Esophagus muscularis mucosa (tissue), 4 donors: ENCODE measurements around the gene PYGL. TPM values are rescaled to one million over a fixed set of nuclear protein-coding genes. Genes with fewer than 3 reads are reported as not detected.
"Not testable (repeated sequence)": the region's sequence is repeated elsewhere in the genome, so short reads cannot be mapped to it uniquely, and the experiment has no call there.

Source experiments
- DNase-seq: peaks from one replicate; pipeline ENCODE4 v3.0.0-alpha.2; 2017; ENCODE audit errors: extremely low spot score
- H3K27ac ChIP-seq, 4 donors: fragments of 200-600 bp; sonication (generic); replicated peaks in 1 of 4; 1 replicate in 3 of 4; 2 replicates in 1 of 4; pipeline ENCODE4 v1.5.1; 2016 to 2019; ENCODE audit warnings: mild to moderate bottlenecking in 1 of 4
- H3K27me3 ChIP-seq, 4 donors: fragments of 200-600 bp; sonication (generic); one replicate each; pipeline versions ENCODE4 v1.5.1 to v1.6.0; 2016 to 2019
- H3K36me3 ChIP-seq, 4 donors: fragments of 200-600 bp; sonication (generic); one replicate each; pipeline ENCODE4 v1.5.1; 2016 to 2019
- H3K4me1 ChIP-seq, 4 donors: fragments of 200-600 bp; sonication (generic); one replicate each; pipeline ENCODE4 v1.5.1; 2016 to 2019
- H3K4me3 ChIP-seq, 4 donors: fragments of 200-600 bp; sonication (generic); 1 replicate in 2 of 4; 2 replicates in 2 of 4; pipeline ENCODE4 v1.5.1; 2016 to 2019; ENCODE audit warnings: mild to moderate bottlenecking in 4 of 4, moderate library complexity in 1 of 4
- H3K9me3 ChIP-seq, 4 donors: fragments of 200-600 bp; sonication (generic); 1 replicate in 3 of 4; 2 replicates in 1 of 4; pipeline ENCODE4 v1.5.1; 2016 to 2019
- EP300 ChIP-seq: sonication (generic); formaldehyde crosslinking; IDR thresholded peaks from one replicate; pipeline ENCODE4 v1.6.1; 2017; ENCODE audit warnings: antibody characterized with exemption
- POLR2A ChIP-seq: fragments of 450-650 bp; IDR thresholded peaks from one replicate; pipeline ENCODE4 v1.6.1; 2017; ENCODE audit warnings: antibody characterized with exemption, moderate library complexity, mild to moderate bottlenecking, low read depth
- POLR2AphosphoS5 ChIP-seq, 2 donors: sonication (generic); formaldehyde crosslinking; IDR thresholded peaks; one replicate each; pipeline ENCODE4 v1.6.1; 2017; ENCODE audit warnings: antibody characterized with exemption in 2 of 2
- WGBS: methylation state at CpG from one replicate; pipeline ENCODE4 v1.1.5; 2018; 5-methylcytosine and 5-hydroxymethylcytosine counted together
- intact Hi-C: fragments of 100-400 bp; cut with DNase I; formaldehyde crosslinking; loops from one replicate; pipeline ENCODE4 v1.15.1; 2023
- total RNA-seq, 4 donors: library from RNA; depleted of rRNA; stranded (reverse); fragments of >200 nt; gene quantifications; one replicate each; pipeline versions ENCODE4 v1.1.0 to v1.2.1, GENCODE V29; 2016
- TF ChIP-seq, protein P1 (sequence below), 3 experiments: fragments of 200-600 bp in 2 of 3; fragments of 450-650 bp in 1 of 3; sonication (generic) in 2 of 3; IDR thresholded peaks; one replicate each; pipeline ENCODE4 v1.5.1; 2017 to 2019; ENCODE audit warnings: antibody characterized with exemption in 3 of 3, mild to moderate bottlenecking in 2 of 3, moderate library complexity in 1 of 3

The PYGL gene
- total RNA-seq, 4 donors from 2014 or later = 15.0 to 28.5 (median 20.6) TPM

DNA sequence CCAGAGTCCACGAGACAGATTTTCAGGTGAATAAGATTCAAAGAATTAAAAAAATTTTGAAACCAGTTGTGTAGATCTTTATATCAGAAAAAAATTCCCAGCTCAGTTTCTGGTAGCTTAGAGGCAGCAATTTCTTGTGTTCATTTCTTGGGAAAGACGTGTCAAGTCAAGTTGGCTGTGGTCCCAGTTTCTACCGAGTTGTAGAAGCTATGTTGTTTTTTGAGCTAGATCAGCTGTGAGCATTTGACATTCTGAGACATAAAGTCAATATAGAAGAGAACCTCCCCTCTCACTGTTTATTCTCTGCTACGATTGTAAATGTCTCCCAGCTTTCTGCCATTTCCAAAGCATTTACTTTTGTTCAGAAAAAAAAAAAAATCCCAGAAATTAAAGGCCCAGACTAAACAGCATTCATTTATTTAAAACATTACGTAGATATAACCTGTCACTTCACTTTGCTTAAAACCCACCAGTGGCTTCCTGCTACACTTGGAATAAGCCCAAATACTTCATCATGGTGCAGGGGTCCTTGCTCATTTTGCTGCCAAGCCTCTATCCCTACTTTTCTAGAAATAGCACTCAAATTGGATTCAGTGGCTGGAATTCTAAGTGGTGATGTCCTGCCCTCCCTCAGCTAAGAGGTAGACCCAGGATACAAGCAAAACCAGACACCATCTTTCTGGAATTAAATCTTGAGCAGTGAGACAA lies 20.6 kb upstream of the PYGL start:
- Histone ChIP-seq H3K27ac (peak overlapping the region; percentile 38 to 58 (median 48)), H3K4me3 (no peak overlapping the region), H3K36me3 (no peaks in the 10 kb centered on the region), H3K4me1 (peaks cover 5 to 40% (median 37%) of the 10 kb centered on the region in 4 donors), H3K27me3 (no peaks in the 10 kb centered on the region), H3K9me3 (no peaks in the 10 kb centered on the region)
- DNase-seq = no peak
- peak in 1 of 2 donors; percentile 10 for TF ChIP-seq POLR2AphosphoS5 (IDR thresholded peaks at IDR 0.05)
- TF ChIP-seq, protein P1, sequence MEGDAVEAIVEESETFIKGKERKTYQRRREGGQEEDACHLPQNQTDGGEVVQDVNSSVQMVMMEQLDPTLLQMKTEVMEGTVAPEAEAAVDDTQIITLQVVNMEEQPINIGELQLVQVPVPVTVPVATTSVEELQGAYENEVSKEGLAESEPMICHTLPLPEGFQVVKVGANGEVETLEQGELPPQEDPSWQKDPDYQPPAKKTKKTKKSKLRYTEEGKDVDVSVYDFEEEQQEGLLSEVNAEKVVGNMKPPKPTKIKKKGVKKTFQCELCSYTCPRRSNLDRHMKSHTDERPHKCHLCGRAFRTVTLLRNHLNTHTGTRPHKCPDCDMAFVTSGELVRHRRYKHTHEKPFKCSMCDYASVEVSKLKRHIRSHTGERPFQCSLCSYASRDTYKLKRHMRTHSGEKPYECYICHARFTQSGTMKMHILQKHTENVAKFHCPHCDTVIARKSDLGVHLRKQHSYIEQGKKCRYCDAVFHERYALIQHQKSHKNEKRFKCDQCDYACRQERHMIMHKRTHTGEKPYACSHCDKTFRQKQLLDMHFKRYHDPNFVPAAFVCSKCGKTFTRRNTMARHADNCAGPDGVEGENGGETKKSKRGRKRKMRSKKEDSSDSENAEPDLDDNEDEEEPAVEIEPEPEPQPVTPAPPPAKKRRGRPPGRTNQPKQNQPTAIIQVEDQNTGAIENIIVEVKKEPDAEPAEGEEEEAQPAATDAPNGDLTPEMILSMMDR (IDR thresholded peaks at IDR 0.05) = no peak
- TF ChIP-seq EP300 = no peak
- no peak for TF ChIP-seq POLR2A
- intact Hi-C loops = no loop called here
- WGBS = 25% methylated on average over 5 of the region's 5 CpGs

DNA sequence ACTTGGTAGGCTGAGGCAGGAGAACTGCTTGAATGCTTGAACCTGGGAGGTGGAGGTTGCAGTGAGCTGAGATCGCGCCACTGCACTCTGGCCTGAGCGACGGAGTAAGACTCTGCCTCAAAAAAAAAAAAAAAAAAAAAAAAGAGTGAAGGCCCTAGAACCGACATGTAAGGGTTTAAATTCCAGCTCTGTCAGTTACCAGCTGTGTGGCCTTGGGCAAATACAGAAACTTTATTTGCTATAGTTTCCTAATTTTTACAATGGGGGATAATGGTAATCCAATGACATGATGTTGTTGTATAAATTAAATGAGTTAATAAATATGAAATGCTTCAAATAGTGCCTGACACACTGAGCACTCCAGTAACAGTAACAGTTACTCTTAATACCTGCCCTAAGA lies 19.6 kb upstream of the PYGL start:
- 94% methylated on average over 5 of the region's 5 CpGs for WGBS
- intact Hi-C loops = no loop called here
- no peak overlapping the region for H3K4me3 ChIP-seq
- no peak for DNase-seq
- H3K27me3 ChIP-seq = no peaks in the 10 kb centered on the region
- no peaks in the 10 kb centered on the region for H3K36me3 ChIP-seq
- peaks cover 5 to 40% (median 37%) of the 10 kb centered on the region in 4 donors for H3K4me1 ChIP-seq
- no peak for TF ChIP-seq POLR2AphosphoS5 (IDR thresholded peaks at IDR 0.05)
- no peak for TF ChIP-seq EP300
- TF ChIP-seq, protein P1 (IDR thresholded peaks at IDR 0.05) = no peak
- TF ChIP-seq POLR2A = no peak
- H3K27ac ChIP-seq = no peak overlapping the region
- H3K9me3 ChIP-seq = no peaks in the 10 kb centered on the region

DNA sequence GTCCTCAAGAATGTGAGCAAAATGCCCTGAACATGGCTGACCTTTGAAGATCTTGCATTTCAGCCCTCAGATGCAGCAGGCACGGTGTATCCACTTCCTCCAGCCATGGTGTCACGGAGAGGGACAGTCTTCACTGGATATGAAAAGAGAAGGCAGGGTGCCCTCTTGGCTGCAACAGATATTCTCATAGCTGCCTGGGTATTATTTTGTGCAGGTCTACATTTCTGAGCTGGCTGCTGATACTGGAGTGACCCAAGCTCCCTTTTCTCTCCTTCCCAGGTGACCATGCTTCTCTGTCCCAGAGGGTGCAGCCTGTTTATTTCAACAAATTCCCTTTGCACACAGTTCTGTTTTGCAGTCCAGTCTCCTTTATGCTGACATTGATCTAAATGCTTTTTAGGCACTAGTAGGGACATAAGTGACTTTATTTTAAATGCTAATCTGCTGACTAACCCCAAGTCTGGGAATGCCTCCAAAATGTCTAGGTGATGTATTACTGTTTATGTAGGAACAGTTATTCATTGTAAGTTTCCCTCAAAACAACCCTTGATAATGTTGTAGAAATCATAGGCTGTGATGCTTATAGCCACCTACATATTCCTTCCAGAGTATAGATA lies 17.4 kb upstream of the PYGL start:
- H3K27ac ChIP-seq = peak overlapping the region; percentile 48 to 75 (median 61)
- WGBS = 5% methylated on average over 2 of the region's 2 CpGs
- DNase-seq = no peak
- H3K9me3 ChIP-seq = no peaks in the 10 kb centered on the region
- no peaks in the 10 kb centered on the region for H3K36me3 ChIP-seq
- H3K4me1 ChIP-seq = peaks cover 5 to 40% (median 39%) of the 10 kb centered on the region in 4 donors
- no peaks in the 10 kb centered on the region for H3K27me3 ChIP-seq
- H3K4me3 ChIP-seq = peak overlapping the region in 1 of 4 donors; percentile 5
- intact Hi-C loops = no loop called here
- TF ChIP-seq POLR2AphosphoS5 (IDR thresholded peaks at IDR 0.05) (peak in 1 of 2 donors; percentile 50), EP300 (no peak), POLR2A (no peak)
- TF ChIP-seq, protein P1 (IDR thresholded peaks at IDR 0.05) = no peak

DNA sequence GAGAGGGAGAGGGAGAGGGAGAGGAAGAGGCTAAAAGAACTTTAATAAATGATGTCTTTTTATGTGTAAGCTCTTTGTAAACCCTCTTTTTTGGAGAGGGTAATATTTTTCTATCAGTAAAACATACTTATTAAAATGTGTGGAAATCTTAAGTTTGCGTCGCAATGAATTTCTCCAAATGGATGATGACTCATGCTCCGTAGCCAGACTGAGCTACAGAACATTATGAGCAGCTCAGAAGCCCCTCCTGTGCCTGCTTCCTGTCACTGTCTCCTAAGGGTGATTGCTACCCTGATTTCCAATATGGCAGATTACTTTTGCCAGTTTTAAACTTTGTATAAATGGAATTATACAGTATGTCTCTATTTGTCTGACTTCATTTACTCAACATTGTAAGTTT lies 13.0 kb upstream of the PYGL start:
- Histone ChIP-seq H3K4me1 (peaks cover 5 to 30% (median 27%) of the 10 kb centered on the region in 4 donors), H3K4me3 (no peak overlapping the region), H3K9me3 (no peaks in the 10 kb centered on the region), H3K27me3 (no peaks in the 10 kb centered on the region), H3K36me3 (no peaks in the 10 kb centered on the region), H3K27ac (peak overlapping the region in 1 of 4 donors; percentile 18)
- WGBS = 56% methylated on average over 3 of the region's 3 CpGs
- TF ChIP-seq POLR2AphosphoS5 (IDR thresholded peaks at IDR 0.05) (no peak), EP300 (no peak), POLR2A (no peak)
- TF ChIP-seq, protein P1 (IDR thresholded peaks at IDR 0.05) = no peak
- DNase-seq = no peak
- intact Hi-C loops = loop anchor here (10.0 kb wide), 1 partner anchor 138 kb away; the partner anchor contains the start of gene TRIM9

DNA sequence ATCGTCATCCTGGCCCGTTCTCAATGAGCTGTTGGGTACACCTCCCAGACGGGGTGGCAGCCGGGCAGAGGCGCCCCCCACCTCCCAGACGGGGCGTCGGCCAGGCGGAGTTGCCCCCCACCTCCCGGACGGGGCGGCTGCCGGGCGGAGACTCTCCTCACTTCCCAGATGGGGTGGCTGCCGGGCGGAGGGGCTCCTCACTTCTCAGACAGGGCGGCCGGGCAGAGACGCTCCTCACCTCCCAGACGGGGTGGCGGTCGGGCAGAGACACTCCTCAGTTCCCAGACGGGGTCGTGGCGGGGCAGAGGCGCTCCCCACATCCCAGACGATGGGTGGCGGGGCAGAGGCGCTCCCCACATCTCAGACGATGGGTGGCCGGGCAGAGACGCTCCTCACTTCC lies 12.1 kb upstream of the PYGL start:
- not testable (repeated sequence) for DNase-seq, H3K4me3 ChIP-seq, H3K27me3 ChIP-seq, H3K36me3 ChIP-seq, H3K27ac ChIP-seq, H3K9me3 ChIP-seq
- intact Hi-C loops = loop anchor here (10.0 kb wide), 1 partner anchor 138 kb away; the partner anchor contains the start of gene TRIM9
- H3K4me1 ChIP-seq = peaks cover under 1 to 21% (median 19%) of the 10 kb centered on the region in 4 donors
- 93% methylated on average over 18 of the region's 32 CpGs for WGBS
